T follicular helper cell (primary cell): ENCODE results near the gene CNPY1.
"Not testable (repeated sequence)": the region's sequence is repeated elsewhere in the genome, so short reads cannot be mapped to it uniquely, and the experiment has no call there.

Experiments
- DNase-seq: peaks from one replicate; pipeline ENCODE4 v3.0.0-alpha.2; 2020; ENCODE audit warnings: low read depth

The CNPY1 gene

GRCh38 chr7:155533120-155533826 lies 13.1 kb downstream of the CNPY1 start:
- DNase-seq, result no peak

DNA sequence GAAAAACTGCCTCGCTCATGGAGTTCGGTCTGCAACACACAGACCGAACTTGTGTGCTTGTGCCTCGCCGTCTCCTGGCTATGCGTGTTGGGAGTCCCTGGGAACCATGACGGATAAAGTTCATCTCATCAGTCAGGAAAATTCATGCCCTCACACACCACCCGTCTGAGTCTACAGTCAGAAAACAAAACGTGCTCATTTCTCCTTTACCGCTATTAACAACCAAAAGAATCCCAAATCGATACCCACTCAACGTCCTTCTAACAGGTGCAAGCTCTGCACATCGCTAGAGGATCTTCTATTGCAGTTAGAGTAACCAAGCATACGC lies 13.6 kb downstream of the CNPY1 start:
- DNase-seq, result no peak

DNA sequence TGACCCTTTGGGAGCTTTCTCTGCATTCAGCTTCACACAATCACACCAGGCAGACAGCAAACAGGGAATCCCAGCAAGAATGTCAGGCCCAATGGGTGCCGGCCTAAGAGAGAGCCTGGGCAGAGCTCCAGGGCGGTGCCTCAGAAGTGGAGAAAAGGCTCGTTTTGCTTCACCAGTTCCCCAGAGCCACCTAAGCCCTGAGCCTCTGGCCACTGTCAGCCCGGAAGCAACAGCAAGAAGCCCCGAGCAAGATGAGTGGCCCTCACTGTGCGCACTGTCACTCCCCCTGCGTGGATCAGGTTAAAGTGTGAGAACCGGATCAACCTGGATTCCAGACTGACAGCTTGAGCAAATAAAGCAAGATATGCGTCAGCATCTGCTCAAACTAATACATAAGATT lies 14.7 kb downstream of the CNPY1 start:
- no peak for DNase-seq

DNA sequence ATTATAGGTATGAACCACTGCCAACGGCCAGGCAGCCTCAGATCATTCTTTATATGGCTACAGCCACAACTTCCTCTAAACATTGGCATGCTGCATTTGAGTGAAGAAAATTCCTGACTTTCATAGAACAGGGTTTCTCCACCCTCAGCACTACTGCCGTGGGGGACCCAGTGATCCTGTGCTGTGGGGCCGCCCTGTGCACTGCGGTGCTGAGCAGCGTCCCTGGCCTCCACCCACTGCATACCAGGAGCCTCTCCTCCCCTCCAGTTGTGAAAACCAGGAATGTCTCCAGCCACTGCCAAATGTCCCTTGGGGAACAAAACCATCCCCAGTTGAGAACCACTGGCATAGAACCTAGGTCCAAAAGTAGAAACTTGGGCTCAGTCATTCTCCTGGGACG lies 15.8 kb downstream of the CNPY1 start:
- no peak for DNase-seq

GRCh38 chr7:155529845-155530244 lies 16.5 kb downstream of the CNPY1 start:
- DNase-seq, result no peak

DNA sequence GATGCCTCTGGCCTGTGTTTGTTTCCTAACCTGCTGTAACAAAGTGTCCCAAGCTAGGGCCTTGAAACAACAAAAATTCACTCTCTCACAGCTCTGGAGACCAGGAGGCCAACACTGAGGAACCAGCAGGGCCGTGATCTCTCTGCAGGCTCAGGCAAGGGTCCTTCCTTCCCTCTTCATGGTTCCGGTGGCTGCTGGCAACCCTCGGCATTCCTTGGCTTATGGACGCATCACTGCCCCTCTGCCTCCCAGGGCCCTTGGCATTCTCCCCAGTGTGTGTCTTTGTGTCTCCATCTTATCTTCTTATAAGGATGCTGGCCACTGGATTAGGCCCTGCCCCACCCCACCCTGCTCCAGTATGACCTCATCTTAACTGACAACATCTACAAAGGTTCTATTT lies 17.0 kb downstream of the CNPY1 start:
- no peak for DNase-seq

DNA sequence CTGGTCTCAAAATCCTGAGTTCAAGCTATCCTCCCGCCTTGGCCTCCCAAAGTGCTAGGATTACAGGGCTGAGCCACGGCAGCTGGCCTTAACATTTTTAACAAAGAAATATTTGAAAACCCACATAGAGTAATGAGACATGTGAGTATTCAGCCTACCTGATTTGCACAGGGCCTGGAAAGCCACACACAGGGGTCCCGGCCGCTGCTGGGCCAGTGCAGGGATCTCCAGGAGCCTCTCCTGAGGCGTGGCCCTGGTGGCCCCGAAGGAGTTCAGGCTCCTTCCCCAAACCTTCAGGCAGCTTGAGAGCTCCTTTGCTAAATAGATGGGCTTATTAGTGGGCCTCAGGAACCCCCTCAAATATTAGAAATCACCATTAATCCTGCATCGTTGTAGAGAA lies 18.7 kb downstream of the CNPY1 start:
- no peak for DNase-seq

DNA sequence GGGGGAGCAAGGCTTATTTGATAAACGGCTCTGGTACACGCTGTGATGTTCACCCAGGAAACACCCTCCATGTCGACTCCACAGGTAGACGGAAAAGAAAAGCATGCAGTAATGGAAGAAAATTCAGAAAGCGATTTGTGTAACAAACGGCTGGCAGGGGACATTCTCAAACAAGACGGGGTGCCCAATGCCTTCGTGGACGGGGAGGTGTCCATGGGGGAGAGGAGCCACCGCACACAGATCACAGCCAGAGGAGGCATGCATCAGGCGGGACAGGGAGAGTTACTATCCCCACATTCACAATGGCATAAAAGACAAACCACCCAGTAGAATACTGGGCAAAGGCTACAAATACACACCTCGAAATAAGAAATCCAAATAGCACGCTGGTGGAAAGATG lies 20.1 kb downstream of the CNPY1 start:
- DNase-seq, result no peak

DNA sequence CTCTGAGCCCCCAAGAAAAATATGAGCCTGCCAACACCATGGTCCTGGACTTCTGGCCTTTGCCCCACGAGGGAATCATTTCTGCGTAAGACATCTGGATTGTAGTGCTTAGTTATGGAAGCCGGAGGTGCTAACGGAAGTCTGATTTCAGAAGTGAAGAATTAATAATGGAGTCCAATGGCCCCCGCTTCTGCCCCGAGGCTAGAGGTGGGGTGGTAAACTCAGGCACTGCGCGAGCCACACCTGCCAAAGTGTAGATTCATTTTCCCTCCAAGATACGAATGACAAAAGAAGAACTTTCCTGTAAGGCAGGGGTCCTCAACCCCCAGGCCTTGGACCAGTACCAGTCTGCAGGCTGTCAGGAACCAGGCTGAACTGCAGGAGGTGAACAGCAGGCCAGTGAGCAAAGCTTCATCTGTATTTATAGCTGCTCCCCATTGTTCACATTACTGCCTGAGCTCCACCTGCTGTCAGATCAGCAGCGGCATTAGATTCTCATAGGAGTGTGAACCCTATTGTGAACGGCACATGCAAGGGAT lies 22.3 kb downstream of the CNPY1 start:
- DNase-seq, result no peak

DNA sequence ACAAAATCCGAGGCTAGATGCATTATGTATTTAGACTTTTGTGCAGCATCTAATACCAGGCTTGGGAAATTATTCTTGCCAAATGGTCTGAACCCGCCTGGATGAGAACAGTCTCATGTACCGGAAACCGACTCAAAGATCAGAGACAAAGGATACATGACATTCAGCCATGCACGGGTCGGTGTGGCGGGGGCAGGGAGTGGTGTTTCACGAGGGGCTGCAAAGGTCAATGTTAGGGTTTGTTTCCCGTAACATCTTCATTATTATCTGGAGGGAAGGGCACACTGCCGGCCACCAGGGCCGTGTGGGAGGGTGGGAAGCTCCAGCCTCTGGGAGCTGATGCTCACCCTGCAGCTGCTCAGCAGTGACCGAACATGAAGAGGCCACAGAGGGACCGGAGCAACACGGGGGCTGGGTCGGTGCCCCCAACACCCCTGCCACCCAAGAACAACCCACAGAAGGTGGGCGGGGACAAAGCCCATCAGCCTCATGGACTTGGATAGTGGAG lies 23.1 kb downstream of the CNPY1 start:
- DNase-seq, result no peak

GRCh38 chr7:155521743-155522398 lies 24.5 kb downstream of the CNPY1 start:
- DNase-seq, result no peak

DNA sequence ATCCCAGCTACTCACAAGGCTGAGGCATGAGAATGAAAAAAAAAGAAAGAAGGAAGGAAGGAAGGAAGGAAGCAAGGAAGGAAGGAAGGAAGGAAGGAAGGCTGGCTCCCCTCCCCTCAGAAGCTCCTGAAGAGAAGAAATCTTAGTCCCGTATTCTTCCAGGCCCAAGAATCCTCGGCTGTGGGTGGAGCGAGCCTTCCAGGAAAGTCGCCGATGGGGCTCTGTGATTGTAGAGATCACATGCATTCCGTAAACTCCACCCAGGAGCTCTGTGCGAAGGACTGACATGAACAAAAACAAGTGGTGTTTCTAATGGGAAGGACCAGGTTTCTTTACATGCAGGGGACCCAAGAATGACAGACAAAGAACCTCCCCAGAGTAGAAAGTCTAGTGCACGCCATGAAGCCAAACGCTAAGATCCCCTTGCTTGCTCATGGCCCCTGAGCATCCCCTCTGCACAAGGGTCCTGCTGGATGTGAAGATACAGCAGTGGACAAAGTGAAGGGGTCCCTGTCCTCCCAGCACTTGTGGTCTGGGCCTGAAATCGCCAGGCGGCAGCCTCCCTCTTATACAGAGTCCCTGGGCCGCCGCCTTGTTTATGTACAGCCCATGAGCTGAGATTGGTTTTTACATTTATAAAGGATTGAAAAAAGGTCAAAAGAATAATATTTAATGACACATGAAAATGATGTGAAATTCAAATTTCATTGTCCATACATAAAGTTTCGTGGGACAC lies 25.2 kb downstream of the CNPY1 start:
- DNase-seq, result no peak

DNA sequence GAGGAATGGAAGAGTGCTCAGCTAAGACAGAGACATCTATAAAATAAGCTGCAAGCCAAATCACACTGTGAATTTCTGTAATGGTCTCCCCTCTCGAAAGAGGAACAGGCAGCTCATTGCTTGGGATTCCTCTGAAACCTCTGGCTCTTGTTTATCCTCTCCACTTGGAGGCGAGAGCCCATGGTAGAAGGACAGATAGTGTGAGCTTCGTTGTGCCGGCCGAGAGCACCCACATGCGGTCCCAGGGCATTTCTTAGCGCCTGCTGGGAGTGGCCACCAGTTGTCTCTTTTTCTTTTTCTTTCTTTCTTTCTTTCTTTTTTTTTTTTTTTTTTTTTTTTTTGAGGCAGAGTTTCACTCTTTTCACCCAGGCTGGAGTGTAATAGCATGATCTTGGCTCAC lies 26.2 kb downstream of the CNPY1 start:
- no peak for DNase-seq

- DNase-seq, result not testable (repeated sequence)
Observed at GRCh38 chr7:155519358-155519757, 27.0 kb downstream of the CNPY1 start.

DNA sequence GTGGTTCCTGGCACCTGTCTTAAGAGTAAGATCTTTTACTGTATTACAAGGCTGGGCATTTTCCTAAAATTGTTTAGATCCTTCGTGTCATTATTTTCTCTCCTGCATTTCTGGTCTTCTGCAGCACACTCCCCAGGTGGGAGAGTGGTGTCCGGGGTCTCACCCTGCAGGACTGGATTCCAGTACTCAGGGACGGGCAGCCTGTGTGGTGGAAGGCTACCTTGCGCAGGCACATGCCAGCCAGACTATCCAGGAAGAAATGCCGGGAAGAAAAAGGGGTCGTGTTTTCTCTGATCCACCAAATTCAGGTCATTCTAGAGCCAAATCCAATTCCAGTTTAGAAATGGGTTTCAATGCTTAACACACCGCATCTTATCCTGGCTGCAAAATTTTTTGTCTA lies 27.7 kb downstream of the CNPY1 start:
- no peak for DNase-seq

GRCh38 chr7:155517969-155518368 lies 28.4 kb downstream of the CNPY1 start:
- no peak for DNase-seq

GRCh38 chr7:155517452-155517851 lies 28.9 kb downstream of the CNPY1 start:
- no peak for DNase-seq

DNA sequence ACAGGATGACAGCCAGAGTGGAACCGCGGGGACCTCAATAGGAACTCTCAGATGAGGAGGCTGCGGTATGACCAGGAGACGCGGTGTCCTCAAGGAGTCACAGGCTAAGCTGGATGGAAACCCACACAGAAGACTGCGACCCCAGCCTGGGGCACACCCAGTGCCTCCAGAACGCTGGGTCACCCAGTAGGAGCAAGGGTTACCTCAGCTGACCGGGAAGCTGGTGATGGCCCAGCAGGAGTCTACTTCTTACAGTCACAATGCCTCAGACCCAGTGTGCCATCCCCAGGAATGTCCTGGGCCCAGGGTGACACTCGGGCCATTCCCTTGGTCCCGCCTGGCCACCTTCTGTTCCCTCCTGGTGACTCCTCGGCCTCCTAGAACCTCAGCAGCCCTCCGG lies 29.9 kb downstream of the CNPY1 start:
- no peak for DNase-seq

- no peak for DNase-seq
Observed at GRCh38 chr7:155515318-155515717, 31.0 kb downstream of the CNPY1 start.

GRCh38 chr7:155514296-155514695 lies 32.1 kb downstream of the CNPY1 start:
- no peak for DNase-seq

GRCh38 chr7:155513543-155514285 lies 32.6 kb downstream of the CNPY1 start:
- no peak for DNase-seq

- no peak for DNase-seq
Observed at GRCh38 chr7:155512246-155512887, 34.0 kb downstream of the CNPY1 start.
